Measurements from ENCODE around the gene MST1. TPM values are rescaled to one million over a fixed set of nuclear protein-coding genes. Genes with fewer than 3 reads are reported as not detected.
A peak's percentile ranks its signal among the peaks of the same experiment; 100 is the strongest.

Gene MST1
- total and polyA plus RNA-seq, 9 of the 15 experiments (the other 6 are each of a cell fraction or from before 2014, with no cell fraction given): 0.08 to 1.8 (median 0.40) TPM

- POLR2A ChIA-PET: interaction anchor here (0.7 kb wide), 1 partner anchor 14 kb away, joined by 3 read pairs; no protein-coding TSS in a partner anchor
- intact Hi-C loops (cut with micrococcal nuclease): loop anchor here (5.0 kb wide), 1 partner anchor 116 kb away; no protein-coding TSS in a partner anchor
Measured at GRCh38 chr3:49721596-49721895, 32.3 kb upstream of the MST1 start.

More at GRCh38 chr3:49721596-49721895, 32.3 kb upstream of the MST1 start:
- H3K36me3 ChIP-seq (ENCODE audit: control insufficient read depth, insufficient read depth, low read length): peaks cover 64% of the 10 kb centered on the region; the same call in 2 of the 3 replicates
- no peaks in the 10 kb centered on the region for H3K9me1 ChIP-seq (ENCODE audit: control insufficient read depth, insufficient read depth, low read length)
- H2AFZ ChIP-seq (ENCODE audit: low read depth, low read length): no peak overlapping the region
- no peak for FAIRE-seq
- BruUV-seq (replicated peaks): no TSS peak
- H3K9me3 ChIP-seq (replicated peaks; ENCODE audit: control insufficient read depth, insufficient read depth, low read depth, low read length): no peaks in the 10 kb centered on the region
- H4K20me1 ChIP-seq (replicated peaks; ENCODE audit: control insufficient read depth, insufficient read depth, low read length): 0 out of 2 replicates have a peak, but pooled peaks cover 3% of the 10 kb centered on the region
- TF ChIP-seq RHOXF2B (CRISPR knock-in tag; conservative IDR thresholded peaks at IDR 0.05): no peak
- TF ChIP-seq POLR2A (conservative IDR thresholded peaks at IDR 0.05): 0 out of 2 replicates have a peak, but pooled peaks have one; percentile 5
- TF ChIP-seq MITF (IDR thresholded peaks at IDR 0.05): no peak
- no peak for TF ChIP-seq TAF7 (tag; IDR thresholded peaks at IDR 0.05)
- no peak for TF ChIP-seq KLF1 (tag; IDR thresholded peaks at IDR 0.05)
- no peaks in the 10 kb centered on the region for H3K27me3 ChIP-seq (ENCODE audit: control insufficient read depth in 2 of 2, insufficient read depth in 2 of 2, low read length in 2 of 2)
- H3K4me3 ChIP-seq: no peak overlapping the region
- peaks cover 12% of the 10 kb centered on the region for H3K79me2 ChIP-seq (ENCODE audit: control insufficient read depth, insufficient read depth, low read length)
- no peak overlapping the region for H3K4me2 ChIP-seq (ENCODE audit: insufficient read depth, low read length)
- no peak for ATAC-seq
- H3K9ac ChIP-seq (ENCODE audit: insufficient read depth in 1 of 2, low read depth in 2 of 2, low read length in 2 of 2): no peak overlapping the region; a peak in 1 of 4 replicates
- CTCF ChIA-PET (ENCODE audit: low intra/inter-chr PET ratio): no interaction called here
- in situ Hi-C loops (cut with MboI): no loop called here
- peaks cover 2 to 41% of the 10 kb centered on the region in 2 experiments; a peak in 4 of 5 replicates for H3K4me1 ChIP-seq (replicated peaks in 1 of 2; ENCODE audit: control insufficient read depth in 2 of 2, insufficient read depth in 2 of 2, low read length in 2 of 2)
- no peak overlapping the region for H3K27ac ChIP-seq (ENCODE audit: extremely low read depth, low read depth, low read length)
- no CpG with 5 or more reads among the region's 9 CpGs for WGBS (ENCODE audit: insufficient coverage, low coverage, missing lambda C conversion rate)
- no peak for DNase-seq (ENCODE audit: extremely low read depth in 1 of 4, low spot score in 3 of 4)
